DND-41 (cell line): ENCODE results near the gene TTLL3.
"Not testable (repeated sequence)": the region's sequence is repeated elsewhere in the genome, so short reads cannot be mapped to it uniquely, and the experiment has no call there.

Experiments
- ATAC-seq: fragments of 200-7000 bp; cut with Tn5 transposase; 3 replicates; pipeline ENCODE4 v1.9.1; 2021; ENCODE audit warnings: low read depth; ENCODE audit not compliant: insufficient read depth
- DNase-seq: peaks from one replicate; pipeline ENCODE4 v3.0.0-alpha.2; 2020
- H2AFZ ChIP-seq: 2 replicates; pipeline ENCODE4 v1.6.0; 2012; ENCODE audit warnings: low read depth, low read length
- H3K27ac ChIP-seq: 2 replicates; pipeline ENCODE4 v1.5.1; 2012; ENCODE audit warnings: low read length, inconsistent platforms
- H3K27me3 ChIP-seq: fragments of 200-600 bp; sonication (generic); 2 replicates; pipeline ENCODE4 v1.6.0; 2012; ENCODE audit warnings: low read length, mild to moderate bottlenecking, inconsistent platforms; ENCODE audit not compliant: insufficient read depth, poor library complexity
- H3K36me3 ChIP-seq: 2 replicates; pipeline ENCODE4 v1.5.1; 2012; ENCODE audit warnings: low read length, inconsistent platforms; ENCODE audit not compliant: insufficient read depth
- H3K4me1 ChIP-seq: 2 replicates; pipeline ENCODE4 v1.5.1; 2012; ENCODE audit warnings: mild to moderate bottlenecking, low read length; ENCODE audit not compliant: insufficient read depth
- H3K4me2 ChIP-seq: 2 replicates; pipeline ENCODE4 v1.6.0; 2012; ENCODE audit warnings: mild to moderate bottlenecking, moderate library complexity, low read length, inconsistent platforms; ENCODE audit not compliant: insufficient read depth
- H3K4me3 ChIP-seq, 2 experiments: fragments of 200-600 bp in 1 of 2; shearing (Covaris generic) in 1 of 2; 2 replicates each; pipeline ENCODE4 v1.5.1; 2012 to 2016; ENCODE audit warnings: inconsistent platforms in 2 of 2, low read length in 2 of 2, mild to moderate bottlenecking in 2 of 2, low read depth in 1 of 2, moderate library complexity in 1 of 2
- H3K79me2 ChIP-seq: 2 replicates; pipeline ENCODE4 v1.6.0; 2012; ENCODE audit warnings: low read length, inconsistent platforms; ENCODE audit not compliant: insufficient read depth
- H3K9ac ChIP-seq: 2 replicates; pipeline ENCODE4 v1.6.0; 2012; ENCODE audit warnings: low read depth, mild to moderate bottlenecking, inconsistent platforms, low read length, moderate library complexity
- H3K9me3 ChIP-seq: 2 replicates; pipeline ENCODE4 v1.5.1; 2012; ENCODE audit warnings: low read length, moderate library complexity, mild to moderate bottlenecking, inconsistent platforms; ENCODE audit not compliant: insufficient read depth, severe bottlenecking
- H4K20me1 ChIP-seq: 2 replicates; pipeline ENCODE4 v1.6.0; 2012; ENCODE audit warnings: low read length; ENCODE audit not compliant: insufficient read depth
- CTCF ChIP-seq: IDR thresholded peaks from 2 replicates; pipeline ENCODE4 v1.5.1; 2012; ENCODE audit warnings: borderline replicate concordance, low read length, moderate library complexity, mild to moderate bottlenecking; ENCODE audit not compliant: poor library complexity, severe bottlenecking; ENCODE audit errors: extremely low read depth
- EZH2 ChIP-seq: IDR thresholded peaks from 3 replicates; pipeline ENCODE4 v1.6.1; 2012; ENCODE audit warnings: borderline replicate concordance, low read depth, mild to moderate bottlenecking, moderate library complexity, low read length, inconsistent platforms; ENCODE audit not compliant: severe bottlenecking

The TTLL3 gene

DNA sequence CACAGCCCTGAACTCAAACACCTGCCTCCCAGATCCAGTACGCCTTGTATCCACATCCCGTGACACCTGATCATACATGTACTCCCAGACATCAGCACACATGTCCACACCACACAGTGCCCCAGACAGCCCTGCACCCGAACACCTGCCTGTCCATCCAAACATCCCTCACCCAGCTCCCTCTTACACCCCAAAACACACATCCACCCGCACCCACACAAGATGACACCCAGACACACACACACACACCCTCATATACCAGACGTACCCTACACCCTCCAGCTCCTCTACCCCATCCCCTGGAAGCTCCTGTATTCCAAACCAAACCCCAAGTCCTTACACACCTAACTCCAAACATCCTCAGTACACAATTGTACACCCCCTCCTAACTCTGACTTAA lies 41.0 kb upstream of the TTLL3 start:
- Histone ChIP-seq H3K4me2 (no peak overlapping the region), H3K9me3 (no peaks in the 10 kb centered on the region), H3K4me1 (no peaks in the 10 kb centered on the region), H3K4me3 (no peak overlapping the region), H3K9ac (no peak overlapping the region), H2AFZ (no peak overlapping the region), H3K79me2 (no peaks in the 10 kb centered on the region), H3K27me3 (no peaks in the 10 kb centered on the region), H4K20me1 (0 out of 2 replicates have a peak, but pooled peaks cover 7% of the 10 kb centered on the region), H3K36me3 (no peaks in the 10 kb centered on the region), H3K27ac (no peak overlapping the region)
- TF ChIP-seq CTCF (no peak), EZH2 (no peak)
- DNase-seq: no peak
- ATAC-seq: peak; percentile 11; the same call in 1 of the 3 replicates

DNA sequence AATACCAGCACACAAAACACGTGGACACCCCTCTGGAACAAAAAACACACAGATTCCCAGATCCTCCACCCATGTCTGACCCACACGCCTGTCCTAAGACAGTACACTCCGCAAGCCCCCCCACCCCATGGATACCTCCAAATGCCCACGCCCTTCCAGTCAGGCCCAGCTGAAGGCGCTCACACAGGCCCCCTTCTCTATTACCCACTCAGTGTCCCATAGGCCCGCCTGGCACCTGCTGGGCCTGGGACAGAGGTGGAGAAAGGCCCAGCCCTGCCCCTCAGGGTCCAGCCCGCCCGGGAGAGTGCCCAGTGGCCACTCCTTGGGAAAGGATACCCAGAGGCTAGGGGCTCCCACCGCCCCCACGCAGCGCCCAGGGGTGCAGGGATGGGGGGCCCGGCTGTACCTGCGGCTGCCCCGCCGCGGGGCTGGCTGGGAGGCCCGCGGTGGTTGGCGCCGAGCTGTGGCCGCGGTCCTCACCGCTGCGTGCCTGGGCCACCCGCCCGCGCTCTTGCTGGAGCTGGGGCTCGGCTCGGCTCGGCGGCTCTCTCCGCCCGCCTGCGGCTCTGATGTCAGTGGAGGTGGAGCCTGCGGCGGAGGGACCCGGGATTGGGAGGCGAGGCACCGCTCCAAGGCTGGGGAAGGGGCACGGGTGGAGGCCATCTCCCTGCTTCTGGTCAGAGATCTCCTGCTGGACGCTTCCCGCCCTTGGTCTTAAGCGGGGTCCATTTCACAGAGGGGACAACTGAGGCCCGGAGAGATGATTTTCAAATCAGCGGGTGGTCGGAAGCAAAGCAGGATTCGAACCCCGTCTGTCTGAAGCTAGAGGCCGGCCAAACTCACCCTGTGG lies 40.4 kb upstream of the TTLL3 start, which contains the start of gene CAMK1:
Gene CAMK1, minus strand, starts transcription at position 522 of the 850 bp plus-strand sequence. CDS start 2,198 bp downstream, outside the sequence.
- Histone ChIP-seq H3K4me3 (no peak within 1 kb of the TSS), H3K36me3 (no peaks in the 10 kb centered on the region), H3K4me2 (no peak within 1 kb of the TSS), H3K27me3 (no peaks in the 10 kb centered on the region), H3K79me2 (no peaks in the 10 kb centered on the region), H4K20me1 (0 out of 2 replicates have a peak, but pooled peaks cover 7% of the 10 kb centered on the region), H3K9me3 (no peaks in the 10 kb centered on the region), H3K4me1 (no peaks in the 10 kb centered on the region), H3K9ac (no peak within 1 kb of the TSS), H2AFZ (no peak within 1 kb of the TSS), H3K27ac (no peak within 1 kb of the TSS)
- TF ChIP-seq EZH2 (no peak), CTCF (no peak)
- ATAC-seq: 0 out of 3 replicates have a peak, but pooled peaks have one; percentile 5
- DNase-seq: no peak

DNA sequence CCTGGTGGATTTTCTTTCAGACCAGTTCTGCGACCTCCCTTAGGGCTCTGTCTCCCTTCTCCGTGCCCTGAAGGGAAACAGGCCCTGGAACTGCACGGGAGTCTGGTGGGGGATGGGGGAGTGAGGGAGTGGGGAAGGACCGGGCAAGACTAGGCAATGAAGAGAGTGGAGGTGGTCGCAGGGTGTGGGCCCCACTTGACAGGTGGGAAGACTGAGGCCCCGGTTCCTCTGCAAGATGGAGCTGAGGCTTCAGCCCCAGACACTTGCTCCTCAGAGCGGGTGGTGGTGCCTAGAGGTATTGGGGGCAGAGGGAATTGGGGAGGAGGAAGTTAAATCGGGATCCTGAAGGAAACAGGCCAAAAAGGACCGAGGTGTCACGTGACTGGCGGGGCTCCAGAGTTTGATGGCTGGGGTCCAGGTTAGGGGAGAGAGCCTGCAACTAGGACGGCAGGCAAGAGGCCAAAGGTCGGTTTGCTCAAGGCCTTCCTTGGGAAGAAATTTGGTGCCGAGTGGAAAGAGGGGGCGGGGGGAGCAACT lies 39.7 kb upstream of the TTLL3 start:
- Histone ChIP-seq H3K4me3 (no peak overlapping the region), H3K27ac (no peak overlapping the region), H4K20me1 (0 out of 2 replicates have a peak, but pooled peaks cover 7% of the 10 kb centered on the region), H2AFZ (no peak overlapping the region), H3K79me2 (no peaks in the 10 kb centered on the region), H3K9ac (no peak overlapping the region), H3K9me3 (no peaks in the 10 kb centered on the region), H3K36me3 (no peaks in the 10 kb centered on the region), H3K4me1 (no peaks in the 10 kb centered on the region), H3K4me2 (no peak overlapping the region), H3K27me3 (no peaks in the 10 kb centered on the region)
- TF ChIP-seq EZH2: no peak
- no peak for TF ChIP-seq CTCF
- ATAC-seq (no peak), DNase-seq (no peak)

GRCh38 chr3:9771007-9771406 lies 39.1 kb upstream of the TTLL3 start:
- H3K4me2 ChIP-seq, H3K9me3 ChIP-seq, H2AFZ ChIP-seq, ATAC-seq, H3K4me1 ChIP-seq, DNase-seq, H3K9ac ChIP-seq, H3K4me3 ChIP-seq, H4K20me1 ChIP-seq, H3K36me3 ChIP-seq, H3K27me3 ChIP-seq, H3K79me2 ChIP-seq, H3K27ac ChIP-seq: not testable (repeated sequence)
